Measurements from ENCODE around the gene GPR50. TPM values are rescaled to one million over a fixed set of nuclear protein-coding genes. Genes with fewer than 3 reads are reported as not detected.

Gene GPR50
- total RNA-seq, 1 experiment from 2014 or later: not detected

GRCh38 chrX:151227627-151228026 lies 51.2 kb downstream of the GPR50 start:
- DNase-seq (ENCODE audit: low spot score): no peak

- no peak for DNase-seq (ENCODE audit: low spot score)
Observed at GRCh38 chrX:151228935-151229334, 52.6 kb downstream of the GPR50 start.

Other genes with a start within 250 kb of the GPR50 start
- gene HMGB3, start 193.2 kb upstream of the GPR50 start, total RNA-seq (2014; rRNA removed; shearing (Covaris generic)): 93.6 and 108 TPM in 2 replicates
- gene VMA21, start 220.6 kb downstream of the GPR50 start, total RNA-seq (2014; rRNA removed; shearing (Covaris generic)): 86.5 and 97.4 TPM in 2 replicates